Epithelial cell of proximal tubule (primary cell): Measurements from ENCODE around the gene FN3KRP. TPM values are rescaled to one million over a fixed set of nuclear protein-coding genes. Genes with fewer than 3 reads are reported as not detected.
"Not testable (repeated sequence)": the region's sequence is repeated elsewhere in the genome, so short reads cannot be mapped to it uniquely, and the experiment has no call there.

ENCODE experiments used
- DNase-seq: peaks from one replicate; pipeline ENCODE4 v3.0.0-alpha.2; 2011; ENCODE audit warnings: low read depth
- H3K4me3 ChIP-seq: 2 replicates; pipeline ENCODE4 v1.5.1; 2011; ENCODE audit warnings: low read depth, mild to moderate bottlenecking, low read length
- CTCF ChIP-seq: conservative IDR thresholded peaks from 2 replicates; pipeline ENCODE4 v1.5.1; 2012; ENCODE audit warnings: low read depth, mild to moderate bottlenecking, low read length
- total RNA-seq: library from RNA; depleted of rRNA; stranded (reverse); fragments of >200 nt; gene quantifications from 2 replicates; pipeline ENCODE4 v1.2.3, GENCODE V29; 2015

The FN3KRP gene
- total RNA-seq, 1 donor from 2014 or later = 25.4 TPM

GRCh38 chr17:82737967-82738877 is 21.7 kb downstream of the FN3KRP start:
- DNase-seq = no peak
- no peak overlapping the region for H3K4me3 ChIP-seq
- TF ChIP-seq CTCF = no peak

- H3K4me3 ChIP-seq = no peak overlapping the region
- no peak for TF ChIP-seq CTCF
- peak; percentile 39 for DNase-seq
Measured at GRCh38 chr17:82740906-82741759, 24.6 kb downstream of the FN3KRP start.

- no peak overlapping the region for H3K4me3 ChIP-seq
- peak; percentile 12 for TF ChIP-seq CTCF
- no peak for DNase-seq
Measured at GRCh38 chr17:82743344-82744219, 27.1 kb downstream of the FN3KRP start.

- DNase-seq, H3K4me3 ChIP-seq: not testable (repeated sequence)
Measured at GRCh38 chr17:82744736-82745135, 28.2 kb downstream of the FN3KRP start.

- DNase-seq = no peak
- no peak for TF ChIP-seq CTCF
- H3K4me3 ChIP-seq = no peak overlapping the region
Measured at GRCh38 chr17:82745524-82745923, 29.0 kb downstream of the FN3KRP start.

- DNase-seq = no peak
- TF ChIP-seq CTCF = no peak
- no peak overlapping the region for H3K4me3 ChIP-seq
Measured at GRCh38 chr17:82748756-82749155, 32.2 kb downstream of the FN3KRP start.
